ENCODE measurements around the gene SETDB1. TPM values are rescaled to one million over a fixed set of nuclear protein-coding genes. Genes with fewer than 3 reads are reported as not detected.

Gene SETDB1
- polyA plus RNA-seq, 1 of the 3 experiments (the other 2 are of a cell fraction), result 29.9 TPM

GRCh38 chr1:151012684-151013471 is 86.7 kb downstream of the SETDB1 start:
- Histone ChIP-seq H3K36me3 (replicated peaks in 1 of 2; ENCODE audit: control insufficient read depth in 1 of 2, insufficient read depth in 2 of 2, low read length in 1 of 2) (peaks cover 3 to 6% of the 10 kb centered on the region in 2 experiments), H3K9ac (no peak overlapping the region), H3K9me3 (no peaks in the 10 kb centered on the region), H3F3A (replicated peaks; ENCODE audit: insufficient read depth) (peaks cover under 1% of the 10 kb centered on the region), H2AFZ (ENCODE audit: low read depth) (no peak overlapping the region), H3K9me2 (no peaks in the 10 kb centered on the region), H3K4me3 (ENCODE audit: low read depth in 2 of 2, low read length in 1 of 2) (no peak overlapping the region), H3K27ac (ENCODE audit: low read depth in 2 of 2, low read length in 1 of 2) (no peak overlapping the region), H3K79me2 (ENCODE audit: insufficient read depth) (peaks cover 15% of the 10 kb centered on the region; the same call in 1 of the 2 replicates), H4K20me1 (ENCODE audit: insufficient read depth) (no peaks in the 10 kb centered on the region), H3K27me3 (ENCODE audit: insufficient read depth) (no peaks in the 10 kb centered on the region), H3K4me2 (no peak overlapping the region), H3K4me1 (ENCODE audit: control insufficient read depth in 1 of 2, insufficient read depth in 2 of 2, low read depth in 1 of 2, low read length in 1 of 2) (peaks cover 5 to 6% of the 10 kb centered on the region in 2 experiments; a peak in 1 of 4 replicates)
- CTCF ChIA-PET, result interaction anchor here (1.2 to 2.7 kb wide), 3 partner anchors 12 to 44 kb away, joined by 3 to 13 read pairs (median 7); no protein-coding TSS in a partner anchor
- POLR2A ChIA-PET, result no interaction called here
- no peak for TF ChIP-seq GABPA (IDR thresholded peaks at IDR 0.05; ENCODE audit: low read depth)
- no peak for TF ChIP-seq ELF1 (IDR thresholded peaks at IDR 0.05)
- TF ChIP-seq GATA2 (CRISPR knock-in tag; IDR thresholded peaks at IDR 0.05), result no peak
- no peak for TF ChIP-seq SIN3A (IDR thresholded peaks at IDR 0.05; ENCODE audit: borderline replicate concordance, low read depth, low read length)
- no peak for TF ChIP-seq PBX3 (IDR thresholded peaks at IDR 0.05)
- no peak for TF ChIP-seq JUND (IDR thresholded peaks at IDR 0.05)
- TF ChIP-seq RAD21 (IDR thresholded peaks at IDR 0.05; ENCODE audit: low read length), result no peak
- no peak for TF ChIP-seq RFX5 (IDR thresholded peaks at IDR 0.05; ENCODE audit: low read length)
- no peak for TF ChIP-seq RXRA (IDR thresholded peaks at IDR 0.05; ENCODE audit: borderline replicate concordance, low read depth)
- no peak for TF ChIP-seq EZH2phosphoT487 (IDR thresholded peaks at IDR 0.05; ENCODE audit: borderline replicate concordance, low read depth)
- TF ChIP-seq YY1 (IDR thresholded peaks at IDR 0.05; ENCODE audit: low read depth), result no peak
- TF ChIP-seq NRF1 (IDR thresholded peaks at IDR 0.05; ENCODE audit: low read depth, low read length), result no peak
- no peak for TF ChIP-seq TEAD4 (IDR thresholded peaks at IDR 0.05; ENCODE audit: borderline replicate concordance, insufficient read depth)
- no peak for TF ChIP-seq ZBTB33 (IDR thresholded peaks at IDR 0.05; ENCODE audit: borderline replicate concordance, low read depth)
- TF ChIP-seq FOSL2 (IDR thresholded peaks at IDR 0.05; ENCODE audit: borderline replicate concordance, low read depth), result no peak
- TF ChIP-seq TAF1 (IDR thresholded peaks at IDR 0.05; ENCODE audit: borderline replicate concordance, low read depth, low read length), result no peak
- DNase-seq, result no peak
- 93% methylated on average over 14 of the region's 14 CpGs for WGBS (ENCODE audit: low lambda C conversion rate)
